22Rv1 (cell line): ENCODE measurements around the gene GYS1.

Experiments
- CTCF ChIP-seq: fragments of 450-650 bp; IDR thresholded peaks from 2 replicates; pipeline ENCODE4 v1.5.1; 2017; ENCODE audit warnings: mild to moderate bottlenecking
- ZFX ChIP-seq: fragments of 450-650 bp; IDR thresholded peaks from 2 replicates; pipeline ENCODE4 v1.6.1; 2017; ENCODE audit warnings: antibody characterized with exemption, borderline replicate concordance

- TF ChIP-seq CTCF, result no peak
- TF ChIP-seq ZFX, result no peak
These were observed 49.1 kb upstream of the GYS1 start for GRCh38 chr19:49042177-49042576.
